GM21717 (cell line): ENCODE measurements around the gene NTM.

ENCODE experiments used
- ATAC-seq: cut with Tn5 transposase; IDR thresholded peaks from one replicate; pipeline ENCODE4 v1.9.1; 2021; ENCODE audit warnings: mild to moderate bottlenecking, moderate library complexity; ENCODE audit not compliant: unreplicated experiment

Gene NTM

DNA sequence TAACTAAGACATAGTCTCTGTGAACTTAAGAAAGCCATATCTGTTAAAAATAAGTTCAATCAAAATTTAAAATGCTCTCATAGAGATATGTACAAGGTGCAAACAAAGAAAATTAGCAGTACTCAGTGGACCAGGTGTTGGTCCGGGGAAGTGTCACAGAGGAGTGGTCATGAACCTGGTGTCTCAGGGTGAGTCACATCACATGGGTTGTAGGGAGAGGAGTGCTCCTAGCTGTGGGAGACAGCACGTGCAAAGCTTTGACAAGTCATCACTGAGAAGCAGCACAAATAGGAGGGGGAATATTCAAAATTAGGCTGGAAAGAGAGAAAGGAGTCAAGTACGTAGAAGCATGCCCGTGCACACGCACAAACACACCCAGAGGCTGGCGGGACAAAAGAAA is 438.1 kb downstream of the NTM start:
- ATAC-seq, result no peak

DNA sequence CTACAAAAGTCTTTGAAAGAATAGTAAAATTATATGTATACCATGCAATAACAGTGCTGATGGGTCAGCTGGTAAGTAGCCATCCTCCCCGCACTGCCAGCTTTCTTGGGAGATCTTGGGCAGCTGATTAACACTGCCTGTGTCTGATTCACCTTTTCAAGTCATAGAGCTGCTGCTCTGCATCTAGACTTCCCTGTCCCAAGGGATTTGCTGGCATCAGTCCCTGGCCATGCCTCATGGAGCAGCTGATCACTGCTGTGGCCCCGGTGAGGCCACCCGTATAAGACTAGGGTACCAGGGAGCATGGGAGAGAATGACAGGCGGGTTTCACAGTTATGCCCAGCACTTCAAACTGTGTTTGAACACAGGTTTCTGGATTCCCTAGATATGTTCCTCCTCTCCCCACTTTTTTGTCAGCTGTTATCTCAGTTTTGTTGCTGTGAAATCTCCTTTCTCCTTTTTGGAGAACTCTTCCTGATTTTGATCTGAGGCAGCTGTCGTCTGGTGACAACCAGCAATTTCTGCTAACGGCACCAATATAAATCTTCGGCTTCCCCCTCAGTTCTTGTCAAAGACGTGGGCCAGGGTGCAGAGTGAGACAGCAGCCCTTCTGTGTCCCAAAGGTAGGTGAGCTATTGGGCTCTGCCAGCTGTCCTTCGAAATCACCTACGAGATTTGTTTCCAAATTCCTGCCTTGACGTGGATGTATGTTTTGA is 438.9 kb downstream of the NTM start:
- no peak for ATAC-seq

DNA sequence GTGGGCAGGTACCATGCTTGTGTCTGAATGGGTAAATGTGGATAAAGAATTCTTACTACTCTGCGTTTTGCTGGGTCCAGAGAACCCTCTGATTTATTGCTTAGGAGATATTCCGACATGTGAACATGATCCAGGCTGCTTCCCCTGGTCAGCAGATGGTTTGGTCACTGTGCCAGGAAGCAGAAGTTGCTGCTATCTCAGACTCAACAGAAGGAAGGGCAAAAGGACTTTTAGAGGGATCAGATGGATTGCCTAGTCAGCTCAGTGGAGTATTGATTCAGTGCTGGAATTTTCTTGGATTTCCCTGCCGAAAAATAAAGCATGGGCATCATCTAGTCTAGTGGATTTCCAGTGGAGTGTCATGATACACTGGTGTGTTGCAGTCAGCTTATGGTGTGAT is 440.1 kb downstream of the NTM start:
- ATAC-seq, result no peak

DNA sequence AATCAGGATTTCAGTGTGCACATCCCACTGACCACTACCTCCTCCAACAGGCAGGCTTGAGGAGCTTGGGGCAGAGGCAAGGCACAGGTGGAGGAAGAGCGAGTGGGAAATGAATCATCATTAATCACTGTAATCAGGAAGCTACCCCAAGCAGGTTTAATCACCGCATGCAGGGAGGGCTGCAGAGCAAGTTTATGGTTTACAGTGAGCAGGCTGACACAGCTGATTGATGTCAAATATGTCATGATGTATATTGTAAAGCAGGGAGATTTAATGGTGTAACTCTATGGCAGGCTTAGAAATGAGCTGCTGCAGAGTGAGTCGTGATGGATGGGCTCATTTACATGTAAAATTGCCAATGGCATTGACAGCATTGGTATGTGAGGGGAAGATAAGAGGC is 441.0 kb downstream of the NTM start:
- no peak for ATAC-seq

DNA sequence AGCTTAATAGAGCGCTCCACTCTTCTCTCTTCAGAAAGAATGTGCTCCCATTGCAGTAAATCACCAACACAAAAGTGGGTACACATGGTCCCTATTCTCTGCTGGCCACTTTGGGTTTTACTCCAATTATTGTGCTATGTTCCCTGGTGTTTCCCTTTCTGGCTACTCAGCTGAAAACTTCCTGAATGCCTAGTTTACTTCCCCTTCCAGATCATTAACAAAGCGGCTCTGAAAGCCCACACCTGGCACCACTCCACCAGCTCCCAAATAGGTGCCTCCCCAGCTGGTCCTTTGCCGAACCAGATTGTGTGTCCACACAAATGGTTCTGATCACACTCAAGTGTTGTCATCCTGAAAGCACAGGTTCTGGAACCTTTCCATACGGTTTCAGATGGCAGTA is 443.7 kb downstream of the NTM start:
- ATAC-seq, result no peak

DNA sequence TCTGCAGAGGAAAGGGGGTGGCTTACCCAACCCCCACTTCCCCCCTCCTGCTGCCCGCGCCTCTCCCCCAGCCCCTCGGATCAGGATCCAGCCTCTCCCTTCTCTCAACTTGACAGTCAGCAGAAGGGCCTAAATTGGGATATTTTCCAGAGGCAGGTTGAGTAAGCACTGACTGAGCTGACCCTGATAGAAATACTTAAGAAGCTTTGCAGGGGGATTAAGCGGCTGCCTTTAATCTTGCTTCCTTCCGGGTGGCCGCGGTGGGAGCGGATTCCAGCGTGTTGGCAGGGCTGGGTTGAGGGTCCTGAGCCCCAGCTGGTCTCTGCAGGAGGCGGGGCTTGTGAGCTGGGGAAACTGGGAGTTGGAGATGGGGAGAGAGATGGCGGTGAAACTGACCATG is 445.2 kb downstream of the NTM start:
- no peak for ATAC-seq

DNA sequence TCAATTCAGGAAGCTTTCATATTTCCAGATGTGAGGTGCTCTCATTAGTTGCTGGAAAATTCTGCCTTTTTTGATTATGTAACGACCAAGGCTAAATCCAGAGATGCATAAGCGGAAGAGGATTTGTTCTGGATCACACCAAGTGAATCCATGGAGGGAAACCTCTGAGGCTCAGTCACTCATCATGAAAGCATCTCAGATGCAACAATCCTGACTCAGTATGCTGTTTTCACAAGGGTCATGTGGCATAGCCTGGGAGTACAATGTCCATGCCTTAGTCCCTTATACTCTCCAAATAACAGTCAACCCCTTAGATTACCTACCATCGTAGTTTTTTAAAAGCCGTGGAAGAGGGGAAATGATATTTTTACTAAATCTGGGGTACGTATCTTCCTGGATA is 445.6 kb downstream of the NTM start:
- ATAC-seq, result no peak

DNA sequence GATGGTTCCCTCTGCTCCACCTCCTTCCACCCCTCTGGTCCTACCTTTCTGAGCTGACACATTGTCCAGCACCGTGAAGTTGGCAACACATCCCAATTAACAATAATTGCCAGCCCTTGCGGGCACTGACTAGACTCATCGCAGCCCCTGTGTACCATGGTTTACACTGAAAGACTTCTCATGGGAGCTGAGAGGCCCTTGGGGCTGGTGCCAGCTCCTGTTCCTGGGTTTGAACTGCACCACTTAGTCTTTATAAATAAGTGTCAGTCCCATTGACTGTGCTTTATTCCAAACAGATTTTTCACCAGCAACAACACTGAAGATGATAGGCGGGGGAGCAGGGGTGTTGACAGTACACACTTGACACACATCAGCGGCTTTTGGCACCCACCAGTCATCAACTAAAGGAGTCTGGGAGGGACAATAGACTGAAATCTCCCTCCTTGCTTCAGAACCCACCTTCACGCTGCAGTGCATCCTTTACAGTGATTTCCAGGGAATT is 447.3 kb downstream of the NTM start:
- ATAC-seq, result no peak

DNA sequence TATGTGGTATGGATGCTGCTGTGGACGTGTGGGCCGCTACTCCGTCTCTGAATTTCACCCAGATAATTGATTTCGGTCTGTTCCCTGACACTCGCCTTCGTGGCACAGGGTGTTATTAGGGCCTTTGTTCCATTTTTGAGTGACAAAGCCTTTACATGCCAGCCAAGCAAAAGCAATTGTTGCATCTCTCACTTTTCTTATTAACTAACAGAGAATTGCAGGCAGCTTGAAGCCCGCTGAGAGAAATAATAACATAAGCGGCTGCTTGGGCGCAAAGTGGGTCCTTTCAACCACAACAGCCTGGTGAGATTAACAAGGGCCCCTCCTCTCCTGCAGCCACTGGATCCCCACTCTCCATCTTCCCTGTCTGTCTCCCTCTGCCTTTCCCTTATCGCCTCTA is 449.4 kb downstream of the NTM start:
- ATAC-seq, result no peak

DNA sequence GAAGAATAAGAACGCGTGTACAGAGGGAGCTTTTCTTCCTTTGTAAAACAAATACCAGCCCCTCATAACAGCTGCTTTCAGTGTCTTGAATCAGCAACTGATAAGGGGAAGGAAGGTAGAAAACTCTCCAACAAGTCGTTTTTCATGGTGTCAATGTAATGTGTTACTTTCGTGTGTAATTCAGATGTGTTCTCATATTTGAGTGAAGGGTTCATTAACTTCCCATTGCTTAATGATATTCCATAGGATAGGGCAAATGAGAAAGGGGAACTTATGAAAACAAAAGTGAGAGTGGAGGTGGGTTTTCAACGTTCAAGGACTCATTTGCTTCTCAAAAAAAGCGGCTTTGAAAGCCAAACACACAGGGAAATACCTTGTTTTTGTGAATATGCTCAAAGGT is 452.1 kb downstream of the NTM start:
- no peak for ATAC-seq

DNA sequence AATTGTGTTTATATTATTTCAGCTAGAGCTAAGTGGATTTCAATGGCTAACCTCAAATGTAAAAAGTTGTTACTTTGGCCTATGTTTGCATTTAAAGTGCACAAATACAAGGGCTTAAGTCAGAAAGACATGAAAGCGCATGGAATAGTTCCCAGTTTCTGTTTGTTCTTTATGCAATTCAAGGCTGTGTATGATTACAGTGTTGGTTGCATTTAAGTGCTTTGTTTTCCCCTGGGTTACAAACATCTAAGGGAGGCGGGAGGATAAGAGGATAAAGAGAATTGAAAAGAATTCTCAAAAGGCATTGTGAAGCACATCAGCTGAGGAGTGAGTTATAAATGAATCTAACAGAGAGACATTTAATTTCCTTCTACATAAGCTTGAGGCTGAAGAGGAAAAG is 453.4 kb downstream of the NTM start:
- no peak for ATAC-seq

DNA sequence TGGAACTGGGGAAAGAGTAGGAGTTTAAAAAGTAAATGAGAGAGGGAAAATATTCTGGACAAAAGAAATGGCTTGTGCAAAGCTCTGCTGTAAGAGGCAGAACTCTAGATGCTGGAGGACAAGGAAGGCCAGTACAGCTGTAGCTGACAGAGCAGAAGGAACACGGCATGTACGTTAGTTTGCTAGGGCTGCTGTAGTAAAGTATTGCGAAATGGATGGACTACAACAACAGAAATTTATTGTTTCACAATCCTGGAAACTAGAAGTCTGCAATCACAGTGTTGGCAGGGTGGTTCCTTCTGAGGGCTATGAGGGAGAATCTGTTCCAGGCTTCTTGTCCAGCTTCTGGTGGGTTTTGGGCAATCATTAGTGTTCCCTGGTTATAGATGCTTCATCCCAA is 454.4 kb downstream of the NTM start:
- no peak for ATAC-seq

DNA sequence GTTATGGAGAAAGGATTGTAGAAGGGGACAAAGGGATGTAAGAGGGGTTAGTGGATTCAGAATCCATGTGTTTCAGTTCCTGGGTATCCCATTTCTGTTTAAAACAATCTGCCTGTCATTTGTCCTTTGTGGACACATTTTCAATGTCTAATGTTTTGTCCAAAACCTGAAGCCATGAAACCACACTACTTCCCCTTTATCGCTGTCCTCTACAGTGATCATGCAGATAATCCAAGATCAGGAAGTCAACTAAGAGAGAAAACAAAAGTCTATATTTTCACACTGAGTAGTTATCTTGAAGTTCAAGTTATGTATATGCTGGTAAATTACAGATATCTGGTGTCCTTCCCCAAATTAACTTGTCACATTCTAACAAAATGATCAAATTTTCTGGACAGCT is 457.0 kb downstream of the NTM start:
- no peak for ATAC-seq

DNA sequence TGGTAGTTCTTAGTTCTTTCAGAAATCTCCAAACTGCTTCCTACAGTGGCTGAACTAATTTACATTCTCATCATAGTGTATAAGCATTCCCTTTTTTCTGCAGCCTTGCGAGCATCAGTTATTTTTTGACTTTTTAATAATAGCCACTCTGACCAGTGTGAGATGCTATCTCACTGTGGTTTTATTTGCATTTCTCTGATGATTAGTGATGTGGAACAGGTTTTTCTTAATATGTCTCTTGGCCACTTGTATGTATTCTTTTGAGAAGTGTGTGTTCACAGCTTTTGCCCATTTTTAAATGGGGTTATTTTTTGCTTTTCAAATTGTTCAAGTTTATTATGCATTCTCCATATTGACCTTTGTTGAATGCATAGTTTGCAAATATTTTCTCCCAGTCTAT is 459.3 kb downstream of the NTM start:
- ATAC-seq, result no peak

DNA sequence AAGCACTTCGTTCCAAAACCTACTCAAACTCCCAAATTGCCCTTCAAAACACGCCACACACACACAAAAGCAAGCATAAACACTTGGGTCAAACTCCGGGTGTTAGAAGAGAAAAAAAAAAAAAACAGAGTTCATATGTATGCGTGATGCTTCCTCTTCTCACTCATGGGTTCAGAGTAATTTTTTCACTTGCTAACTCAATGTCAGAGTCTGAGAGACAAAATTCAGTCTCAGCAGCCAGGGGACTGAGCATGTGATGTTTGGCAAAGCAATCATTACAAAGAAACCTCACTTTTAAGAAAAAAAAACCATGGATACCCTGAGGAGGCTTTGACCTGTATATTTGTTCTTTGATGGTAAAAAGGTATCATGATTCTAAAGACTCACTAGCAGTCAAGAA is 461.7 kb downstream of the NTM start:
- ATAC-seq, result no peak

DNA sequence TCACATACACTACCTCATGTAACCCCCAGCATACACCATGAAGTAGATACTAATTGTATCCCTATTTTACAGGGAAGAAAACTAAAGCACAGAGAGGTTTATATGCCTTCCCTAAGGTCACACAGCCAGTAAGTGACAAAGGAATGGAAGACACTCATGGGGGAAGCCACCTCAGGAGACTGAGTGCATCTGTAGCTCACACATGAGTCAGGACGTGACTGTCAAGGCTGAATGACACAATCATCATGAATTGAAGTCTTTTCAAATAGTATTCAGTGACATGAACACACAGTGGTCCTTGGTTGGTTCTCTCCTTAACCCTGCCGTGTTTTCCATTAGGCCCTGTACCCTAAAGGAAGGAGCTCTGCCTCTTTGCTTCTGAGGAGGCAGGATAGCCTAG is 463.0 kb downstream of the NTM start:
- no peak for ATAC-seq

DNA sequence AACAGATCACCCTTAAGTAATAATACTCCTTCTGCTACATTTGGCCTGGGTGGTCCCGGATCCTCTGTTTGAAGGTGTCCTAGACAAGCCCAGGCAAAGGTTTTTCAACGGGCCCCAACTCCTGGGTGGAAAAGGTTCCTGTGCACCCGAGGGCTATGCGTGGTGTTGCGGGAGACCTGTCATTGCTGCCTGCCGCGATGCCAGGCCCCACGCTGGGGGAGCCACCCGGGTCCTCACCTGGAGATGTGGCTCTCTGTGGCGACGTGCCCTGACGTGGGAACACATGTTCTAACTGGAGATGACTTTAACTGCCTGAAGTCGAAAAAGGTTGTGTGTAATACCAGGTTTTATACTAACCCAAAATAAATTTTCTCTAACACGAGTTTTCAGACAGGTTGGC is 467.1 kb downstream of the NTM start:
- no peak for ATAC-seq

DNA sequence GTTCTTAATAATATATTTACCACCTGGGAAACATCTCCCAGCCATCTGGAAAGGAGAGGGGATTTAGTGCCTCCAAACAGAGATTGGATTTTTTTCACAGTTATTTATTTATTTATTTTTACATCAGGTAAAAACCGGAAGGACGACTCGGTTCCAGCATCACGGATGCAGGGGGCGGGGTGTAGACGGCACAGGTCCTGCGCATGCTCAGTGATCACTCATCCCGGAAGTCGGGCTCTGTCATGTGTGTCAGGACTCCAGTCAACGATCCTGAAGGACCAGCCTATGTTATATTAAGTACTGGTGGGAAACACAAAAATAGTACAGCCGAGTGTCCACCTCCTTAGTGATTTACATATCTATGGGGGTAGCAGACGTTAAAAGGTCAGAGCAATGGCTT is 467.6 kb downstream of the NTM start:
- ATAC-seq, result no peak

DNA sequence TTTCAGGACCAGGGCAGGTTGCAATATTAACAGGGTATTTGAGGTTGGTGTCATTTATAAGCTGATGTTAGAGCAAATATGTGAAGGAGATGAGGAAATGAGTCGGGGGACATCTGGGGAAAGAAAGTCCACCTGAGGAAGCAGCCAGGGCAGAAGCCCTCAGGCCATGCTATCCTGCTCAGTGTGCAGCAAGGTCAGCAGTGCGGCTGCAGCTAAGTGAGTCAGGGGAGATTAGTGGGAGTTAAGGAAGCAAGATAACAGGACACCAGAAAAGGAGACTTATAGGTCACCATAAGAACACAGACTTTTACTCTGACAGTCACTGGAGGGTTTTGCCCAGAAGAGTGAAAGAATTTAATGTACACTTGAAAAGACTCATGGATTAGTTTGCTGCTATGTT is 468.9 kb downstream of the NTM start:
- ATAC-seq, result no peak

DNA sequence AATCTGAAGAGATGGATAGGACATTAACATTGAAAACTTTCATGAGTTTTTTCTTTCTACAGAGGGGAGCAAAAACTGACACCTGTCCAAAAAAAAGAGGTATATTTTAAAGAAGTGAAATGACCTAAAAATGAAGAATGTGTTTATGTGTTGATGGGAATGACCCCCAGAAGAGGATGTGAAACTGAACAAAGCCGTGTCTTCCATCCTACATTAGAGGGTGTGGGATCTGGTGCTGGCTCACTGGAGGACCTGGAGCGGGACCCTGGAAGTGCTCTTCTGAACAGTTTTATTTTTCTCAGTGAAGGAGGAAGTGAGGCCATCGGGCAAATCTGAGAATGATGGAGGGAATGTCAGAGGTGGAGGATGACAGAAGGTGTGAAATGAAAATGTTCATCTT is 470.1 kb downstream of the NTM start:
- no peak for ATAC-seq

DNA sequence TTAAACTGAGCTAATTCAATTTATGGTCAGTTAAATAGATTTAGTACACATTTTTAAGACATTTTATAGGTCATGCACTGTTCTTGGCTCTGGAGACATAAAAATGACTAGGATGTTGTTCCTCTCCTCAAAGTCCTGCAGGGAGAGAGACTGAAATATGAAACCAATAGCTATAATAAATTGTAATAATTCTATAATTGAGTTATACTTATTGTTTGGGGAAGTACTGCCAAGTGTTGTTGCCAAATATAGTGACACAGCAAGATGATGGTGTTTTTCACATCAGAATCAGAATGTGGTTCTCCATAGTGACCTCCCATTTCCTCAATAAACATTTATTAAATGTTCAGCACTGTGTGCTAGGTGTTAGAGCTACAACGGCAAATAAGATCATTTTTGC is 470.6 kb downstream of the NTM start:
- ATAC-seq, result no peak

DNA sequence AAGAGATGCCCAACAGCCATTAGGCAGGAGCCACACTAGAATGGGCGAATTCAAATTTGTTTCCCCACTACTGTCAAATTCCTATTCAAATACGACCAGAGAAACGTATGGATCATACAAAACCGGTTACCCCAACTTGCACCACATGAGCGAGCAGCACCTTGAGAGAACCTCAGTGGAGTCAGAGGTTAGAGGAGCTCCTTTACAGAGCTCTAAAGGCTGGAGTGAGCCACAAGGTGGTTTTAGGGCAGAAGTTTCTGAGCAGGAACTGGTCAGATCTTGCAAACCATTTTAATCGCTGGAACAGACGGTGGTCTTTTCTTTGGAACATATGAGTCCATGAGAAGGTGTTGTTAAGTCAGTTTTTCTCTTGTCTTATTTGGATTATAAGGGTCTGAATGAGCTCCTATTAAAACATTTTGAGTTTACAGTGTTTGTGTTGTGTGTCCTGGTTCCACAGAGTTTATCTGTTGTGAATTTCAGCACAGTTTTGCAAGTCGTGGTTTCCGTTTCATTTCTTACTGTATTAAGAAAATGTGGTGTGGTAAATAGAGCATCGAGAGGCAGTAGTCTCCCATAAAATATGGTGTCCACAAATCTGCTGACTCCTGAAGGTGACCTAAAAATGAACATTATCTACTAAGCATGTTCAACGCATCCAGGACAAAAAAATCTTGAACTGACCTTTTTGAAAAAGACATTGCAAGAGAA is 471.7 kb downstream of the NTM start:
- no peak for ATAC-seq

DNA sequence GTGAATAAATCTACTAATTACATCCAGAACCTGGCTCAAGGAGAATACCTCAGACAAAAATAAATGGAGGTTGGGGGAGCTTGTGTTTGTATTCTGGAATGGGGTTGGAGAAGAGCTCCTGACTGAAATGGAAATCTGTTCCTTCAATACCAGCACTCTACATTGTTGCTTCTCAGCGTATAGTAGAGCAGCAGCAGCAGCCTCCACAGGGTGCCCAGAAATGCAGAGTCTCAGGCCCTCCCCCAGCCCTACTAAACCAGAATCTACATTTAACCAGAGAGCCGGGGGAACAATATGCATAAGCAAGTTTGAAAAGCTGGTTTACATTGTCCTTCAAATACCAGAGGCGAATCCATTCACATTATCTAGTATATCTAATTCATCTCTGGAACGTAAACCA is 474.8 kb downstream of the NTM start:
- ATAC-seq, result no peak
